CD4-positive, alpha-beta T cell treated with Interleukin-6 for 4 hours (primary cell): Measurements from ENCODE around the gene MYL10.
"Not testable (repeated sequence)": the region's sequence is repeated elsewhere in the genome, so short reads cannot be mapped to it uniquely, and the experiment has no call there.

Experiments used
- DNase-seq: peaks from one replicate; pipeline ENCODE4 v3.0.0-alpha.2; 2020; ENCODE audit warnings: mixed read lengths

The MYL10 gene

GRCh38 chr7:101617451-101618206 lies 11.5 kb downstream of the MYL10 start:
- no peak for DNase-seq

DNA sequence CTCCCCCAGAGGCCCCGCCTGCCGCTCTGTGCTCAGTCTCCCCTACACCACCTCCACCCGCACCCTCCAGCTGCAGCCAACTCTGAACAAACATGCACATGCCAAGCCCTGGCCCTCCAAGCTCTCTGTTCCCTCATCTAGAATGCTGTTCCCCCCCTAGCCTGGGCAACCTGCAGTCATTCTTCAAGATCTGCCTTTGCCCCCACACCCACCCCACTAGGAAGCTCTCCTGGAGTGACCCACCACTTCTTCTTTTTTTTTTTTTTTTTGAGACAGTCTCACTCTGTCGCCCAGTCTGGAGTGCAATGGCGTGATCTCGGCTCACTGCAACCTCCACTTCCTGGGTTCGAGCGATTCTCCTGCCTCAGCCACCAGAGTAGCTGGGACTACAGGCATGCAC lies 13.7 kb downstream of the MYL10 start:
- no peak for DNase-seq

DNA sequence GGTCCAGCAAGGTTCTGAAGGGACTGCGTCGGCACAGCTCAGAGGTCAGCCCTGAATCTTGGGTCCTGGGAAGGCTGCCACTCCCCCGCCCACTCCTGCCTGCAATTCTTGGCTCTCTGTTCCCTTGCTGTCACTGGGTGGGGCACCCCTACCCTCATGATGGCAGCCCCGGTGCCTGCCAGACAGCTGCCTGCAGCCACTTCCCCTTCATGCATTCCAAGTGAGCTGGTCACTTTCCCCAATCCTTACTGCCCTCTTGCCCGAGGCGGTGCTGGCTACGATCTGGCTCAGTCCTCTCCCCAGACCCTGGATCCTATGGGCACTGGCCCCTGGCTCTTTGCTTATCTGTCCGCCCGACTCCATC lies 14.2 kb downstream of the MYL10 start:
- no peak for DNase-seq

- DNase-seq = no peak
Measured at GRCh38 chr7:101614098-101614938, 14.8 kb downstream of the MYL10 start.

DNA sequence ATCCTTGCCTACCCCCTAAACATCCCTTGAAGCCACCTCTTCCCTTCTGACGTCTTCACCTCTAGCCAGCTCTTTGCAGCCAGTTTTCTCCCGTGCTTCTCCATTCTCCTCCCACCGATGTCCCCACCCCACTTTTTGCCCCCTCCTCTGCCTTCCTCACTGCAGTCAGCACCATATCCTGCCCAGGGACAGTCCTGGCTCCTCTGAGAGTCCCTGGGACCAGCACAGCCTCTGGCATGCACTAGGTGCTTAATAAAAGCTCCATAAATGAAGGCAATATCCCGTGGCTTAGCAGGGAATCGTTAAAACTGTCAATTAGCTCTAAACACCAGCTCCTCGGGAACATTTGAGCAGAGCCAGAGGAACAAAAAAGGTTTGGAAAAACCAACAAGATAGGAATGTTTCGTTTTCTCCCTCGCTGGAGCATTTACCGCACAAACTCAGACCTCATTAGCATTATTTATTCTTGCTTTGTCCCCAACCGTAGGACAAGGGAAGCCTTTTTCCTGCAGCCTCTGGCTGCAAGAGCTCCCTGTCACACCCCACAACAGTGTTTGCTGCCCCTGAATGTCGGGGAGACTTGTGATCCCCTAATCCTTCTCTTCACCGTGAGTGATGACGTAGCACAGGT lies 16.1 kb downstream of the MYL10 start:
- DNase-seq = no peak

DNA sequence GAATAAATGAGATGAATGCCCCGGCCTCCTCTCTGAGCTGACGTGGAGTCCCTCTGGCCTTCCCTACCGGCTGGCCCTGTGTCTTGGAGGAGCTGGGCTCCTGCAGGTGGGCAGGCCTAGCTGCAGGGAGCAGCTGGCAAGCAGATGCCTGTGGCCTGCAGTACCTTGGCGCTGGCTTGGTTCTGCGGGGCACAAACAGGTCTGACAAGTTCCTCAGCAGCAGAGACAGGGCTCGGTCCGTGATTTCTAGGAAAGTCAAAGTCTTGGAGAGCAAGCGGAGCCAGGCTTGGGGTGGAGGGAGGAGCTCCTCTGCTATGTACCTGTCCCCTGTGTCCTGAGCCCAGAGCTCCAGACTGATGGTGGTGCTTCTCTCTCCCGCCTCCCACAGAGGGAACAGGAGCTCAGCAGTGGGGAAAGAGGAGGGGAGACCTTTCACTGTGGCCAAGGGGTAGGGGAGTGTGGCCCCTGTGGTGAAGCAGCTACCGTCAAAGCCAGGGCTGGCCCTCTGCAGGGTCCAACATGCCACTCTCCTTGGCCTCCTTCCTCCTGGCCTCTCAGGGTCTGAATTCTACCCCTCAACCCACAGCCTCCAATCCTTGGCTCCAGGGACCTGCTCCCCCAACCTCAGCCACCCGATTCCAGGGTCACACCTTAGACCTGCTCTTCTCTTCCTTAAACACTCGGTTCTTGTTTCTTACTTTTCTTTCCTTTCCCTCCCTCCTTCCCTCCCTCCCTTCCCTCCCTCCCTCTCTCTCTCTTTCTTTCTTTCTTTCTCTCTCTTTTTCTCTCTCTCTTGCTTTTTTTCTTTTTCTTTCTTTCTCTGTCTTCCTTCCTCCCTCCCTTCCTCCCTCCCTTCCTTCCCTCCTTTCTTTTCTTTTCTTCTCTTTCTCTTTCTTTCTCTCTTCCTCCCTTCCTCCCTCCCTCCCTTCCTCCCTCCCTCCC lies 20.1 kb downstream of the MYL10 start:
- DNase-seq = no peak

DNA sequence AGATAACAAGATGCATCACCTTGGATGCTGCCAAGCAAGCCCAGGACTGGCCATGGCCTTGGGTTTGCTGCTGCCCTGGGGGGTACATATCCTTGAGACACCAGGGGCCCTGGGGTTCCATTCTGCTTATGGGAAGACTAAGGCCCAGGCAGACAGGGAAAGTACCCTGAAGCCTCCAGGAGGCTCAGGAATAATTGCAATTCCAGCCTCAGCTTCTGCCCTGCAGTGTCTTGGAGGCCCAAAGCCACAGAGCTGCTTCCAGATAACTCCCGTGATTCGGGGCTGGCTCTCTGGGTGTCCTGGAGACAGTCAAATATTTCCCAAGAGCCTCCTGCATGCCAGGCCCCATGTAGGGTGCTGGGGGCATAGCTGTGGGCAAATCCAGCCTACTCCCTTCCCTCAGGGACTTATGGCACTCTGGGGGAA lies 22.6 kb downstream of the MYL10 start:
- no peak for DNase-seq

DNA sequence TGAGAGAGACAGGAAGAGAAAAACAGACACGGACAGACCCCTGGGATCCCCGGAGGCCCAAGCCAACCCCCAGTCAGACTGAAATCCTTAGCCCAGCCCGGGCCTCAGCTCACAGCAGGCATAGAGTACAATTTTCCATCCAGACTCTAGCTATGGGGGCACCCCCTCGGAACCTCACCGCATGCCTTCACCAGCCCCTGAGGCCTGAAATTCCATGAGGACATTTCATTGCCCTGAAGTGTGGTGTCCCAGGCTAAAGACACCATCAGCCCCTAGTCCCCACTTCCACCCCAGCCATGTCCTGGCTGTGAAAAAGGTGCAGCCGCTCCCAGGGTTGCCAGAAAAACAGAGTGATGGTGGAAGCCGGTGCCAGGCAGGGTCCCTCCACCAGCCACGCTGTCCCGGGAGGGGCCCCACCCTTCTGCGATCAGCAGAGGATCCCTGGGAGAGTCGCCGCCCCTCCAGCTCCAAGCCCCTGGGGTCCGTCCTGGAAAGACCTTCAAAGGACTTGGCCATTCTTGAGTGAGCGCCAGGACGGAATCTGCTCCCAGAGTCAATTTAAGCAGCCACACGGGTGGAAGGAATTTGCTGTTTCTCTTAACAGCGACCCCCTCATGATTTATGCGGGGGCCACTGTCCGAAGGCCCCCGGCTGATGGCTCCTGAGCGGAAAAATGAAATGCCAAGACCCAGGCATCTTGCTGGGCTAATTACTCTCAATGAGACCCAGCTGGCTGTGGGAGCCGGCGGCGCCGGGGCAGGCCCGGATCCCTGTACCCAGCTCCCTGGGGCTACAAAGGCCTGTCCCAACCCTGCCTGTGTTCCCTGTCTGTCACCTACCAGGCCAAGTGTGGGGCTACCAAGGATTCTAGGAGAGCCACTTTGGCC lies 23.2 kb downstream of the MYL10 start:
- DNase-seq = no peak

DNA sequence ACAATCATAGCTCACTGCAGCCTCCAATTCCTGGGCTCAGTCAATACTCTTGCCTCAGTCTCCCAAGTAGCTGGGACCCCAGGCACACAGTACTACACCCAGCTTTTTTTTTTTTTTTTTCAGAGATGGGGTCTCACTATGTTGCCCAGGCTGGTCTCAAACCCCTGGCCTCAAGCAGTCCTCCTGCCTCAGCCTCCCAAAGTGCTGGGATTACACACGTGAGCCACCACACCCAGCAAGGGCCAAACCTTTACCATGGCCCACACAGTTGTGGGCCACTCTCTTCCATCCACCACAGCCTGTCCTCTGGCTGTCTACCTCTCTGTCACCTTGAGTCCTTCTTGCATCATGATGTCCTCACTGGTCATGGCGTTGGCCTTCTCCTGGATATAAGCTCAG lies 24.2 kb downstream of the MYL10 start:
- DNase-seq = not testable (repeated sequence)

GRCh38 chr7:101604331-101604933 lies 24.7 kb downstream of the MYL10 start:
- no peak for DNase-seq

- DNase-seq = peak; percentile 70
Measured at GRCh38 chr7:101602484-101603241, 26.4 kb downstream of the MYL10 start.

DNA sequence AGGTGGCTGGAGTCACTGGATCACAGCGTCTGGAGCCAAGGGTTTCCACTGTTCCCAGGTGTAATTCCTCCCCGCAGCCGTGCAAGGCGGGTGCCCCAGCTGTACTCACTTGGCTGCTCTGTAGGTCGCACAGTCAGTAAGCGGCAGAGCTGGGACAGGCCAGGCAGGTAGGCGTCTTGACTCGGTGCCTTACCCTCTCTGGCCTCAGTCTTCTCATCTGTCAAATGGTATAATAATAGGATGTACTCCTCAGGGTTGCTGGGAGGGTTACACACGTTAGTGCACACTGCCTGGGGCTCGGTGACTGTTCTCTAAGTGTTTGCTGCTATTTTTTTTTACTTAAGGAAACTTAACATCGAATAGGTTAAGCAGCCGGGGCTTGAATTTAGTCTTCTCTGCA lies 27.0 kb downstream of the MYL10 start:
- no peak for DNase-seq

DNA sequence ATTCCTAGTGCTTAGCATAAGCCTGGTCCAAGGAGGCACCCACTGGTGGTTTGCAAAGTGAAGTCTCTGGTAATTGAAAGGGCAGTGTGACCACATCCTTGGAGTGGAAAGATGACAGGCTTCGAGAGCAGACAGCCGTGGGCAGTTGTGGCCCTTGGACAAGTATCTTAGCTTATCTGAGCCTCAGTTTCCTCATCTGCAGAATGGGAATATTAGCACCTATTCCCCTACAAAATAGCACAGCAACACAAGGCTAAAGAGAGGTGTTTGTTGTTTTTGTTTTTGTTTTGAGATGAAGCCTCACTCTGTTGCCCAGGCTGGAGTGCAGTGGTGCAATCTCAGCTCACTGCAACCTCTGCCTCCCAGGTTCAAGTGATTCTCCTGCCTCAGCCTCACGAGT lies 29.3 kb downstream of the MYL10 start:
- no peak for DNase-seq

DNA sequence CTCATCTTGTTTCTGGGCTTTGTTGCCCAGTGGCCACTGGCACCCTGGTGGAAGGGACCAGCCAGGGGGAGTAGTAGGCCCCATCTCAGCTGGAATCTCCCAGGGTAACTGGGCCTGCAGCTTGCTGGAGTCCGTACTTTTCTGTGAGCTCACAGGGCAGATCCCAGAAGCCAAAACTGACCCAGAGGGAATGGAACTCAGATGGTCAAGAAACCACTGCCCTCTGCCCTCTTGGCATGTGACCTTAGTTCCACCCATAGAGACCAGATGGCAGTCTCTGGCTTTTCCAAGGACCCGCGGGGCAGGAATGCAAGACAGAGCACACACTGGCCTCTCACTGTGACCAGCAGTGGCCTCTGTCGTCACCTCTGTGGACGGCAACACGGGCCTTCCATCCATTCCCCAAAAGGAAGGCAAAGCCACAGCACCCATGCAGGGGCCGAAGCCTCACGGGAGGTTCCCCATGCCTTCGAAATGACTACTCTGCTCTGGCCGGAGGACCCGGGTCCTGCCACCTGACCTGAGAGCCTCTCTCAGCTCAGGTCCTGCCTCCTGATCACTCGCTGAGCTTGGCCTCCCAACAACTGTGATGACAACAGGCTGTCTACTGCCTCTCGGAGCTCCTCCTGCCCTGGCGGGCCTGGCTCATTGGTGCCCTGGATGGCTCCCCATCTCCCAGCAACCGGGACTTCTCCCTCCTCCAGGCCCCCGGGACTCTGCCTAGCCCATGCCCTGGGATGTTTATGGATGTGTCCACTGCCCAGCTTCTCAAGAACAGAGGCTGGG lies 29.9 kb downstream of the MYL10 start:
- DNase-seq = no peak

DNA sequence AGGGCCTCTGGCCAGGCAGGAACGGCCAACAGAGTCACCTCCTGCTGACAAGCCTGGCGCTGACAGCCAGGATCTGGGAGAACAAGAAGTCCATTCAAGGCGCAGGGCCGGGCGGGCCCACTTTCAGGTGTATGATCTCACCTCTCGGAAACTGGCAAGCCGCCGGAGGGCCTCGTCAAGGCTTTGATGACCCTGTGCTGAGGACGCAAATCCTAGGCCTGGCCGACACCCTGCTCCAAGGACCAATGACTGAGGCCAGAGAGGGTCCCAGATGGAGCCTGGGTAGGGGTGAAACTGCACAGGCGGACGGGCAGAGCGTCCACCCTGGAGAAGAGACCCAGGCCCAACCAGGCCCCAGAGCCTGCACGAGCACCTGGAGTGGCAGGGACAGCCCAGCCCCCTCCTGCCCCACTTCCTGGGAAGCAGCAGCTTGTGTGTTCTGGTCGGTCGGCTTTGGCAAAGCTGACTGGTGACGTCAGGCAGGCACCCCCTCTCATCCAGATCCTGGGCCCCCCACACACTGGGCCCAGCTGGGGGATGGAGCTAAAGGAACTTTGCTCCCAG lies 30.6 kb downstream of the MYL10 start:
- no peak for DNase-seq

GRCh38 chr7:101597941-101598340 lies 31.2 kb downstream of the MYL10 start:
- DNase-seq = no peak

DNA sequence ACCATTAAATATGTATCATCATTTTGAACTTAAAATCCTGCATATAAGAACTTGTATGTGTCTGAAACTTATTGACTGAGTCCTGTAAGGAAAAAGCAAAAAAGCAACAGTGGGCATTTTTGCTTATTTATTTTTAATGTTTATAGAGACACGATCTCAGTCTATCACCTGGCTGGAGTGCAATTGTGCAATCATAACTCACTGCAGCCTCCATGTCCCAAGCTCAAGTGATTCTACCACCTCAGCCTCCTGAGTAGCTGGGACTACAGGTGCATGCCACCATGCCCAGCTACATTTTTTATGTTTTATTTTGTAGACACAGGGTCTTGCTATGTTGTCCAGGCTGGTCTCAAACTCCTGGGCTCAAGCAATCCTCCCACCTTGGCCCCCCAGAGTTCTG lies 32.2 kb downstream of the MYL10 start:
- DNase-seq = no peak

DNA sequence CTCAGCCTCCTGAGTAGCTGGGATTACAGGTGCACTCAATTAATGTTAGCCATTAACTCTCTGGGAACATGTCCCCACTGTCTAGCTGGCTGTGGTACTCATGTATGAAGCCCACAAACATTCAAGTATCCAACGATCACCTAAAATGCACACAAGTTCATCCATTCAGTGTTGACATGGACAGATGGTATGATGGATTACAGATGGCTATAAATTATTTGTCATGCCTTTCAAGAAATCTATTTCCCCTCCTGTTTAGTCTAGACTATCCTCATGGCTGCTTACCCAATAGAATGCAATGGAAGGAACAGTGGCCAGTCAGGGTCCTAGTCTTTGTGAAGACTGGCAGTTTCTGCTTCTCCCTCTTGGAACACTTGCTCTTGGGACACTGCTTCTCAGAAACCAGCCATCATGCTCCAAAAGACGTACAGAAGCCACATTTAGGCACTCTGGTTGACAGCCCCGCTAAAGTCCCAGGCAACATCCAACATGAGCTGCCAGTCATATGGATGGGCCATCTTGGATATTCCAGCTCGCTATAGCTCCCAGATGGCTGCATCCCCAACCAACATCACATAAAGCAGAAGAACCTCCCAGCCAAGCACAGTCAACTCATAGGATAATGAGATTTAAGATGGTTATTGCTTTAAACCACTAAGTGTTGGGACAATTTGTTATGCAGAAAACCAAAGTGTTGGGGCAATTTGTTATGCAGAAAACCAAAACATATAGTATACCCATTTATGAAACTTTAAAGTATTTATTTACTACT lies 33.1 kb downstream of the MYL10 start:
- DNase-seq = no peak
